Measurements from ENCODE around the gene ATP8B1. TPM values are rescaled to one million over a fixed set of nuclear protein-coding genes. Genes with fewer than 3 reads are reported as not detected.
A peak's percentile ranks its signal among the peaks of the same experiment; 100 is the strongest.

Gene ATP8B1
- polyA plus RNA-seq, 1 donor from 2014 or later: 0.50 TPM

DNA sequence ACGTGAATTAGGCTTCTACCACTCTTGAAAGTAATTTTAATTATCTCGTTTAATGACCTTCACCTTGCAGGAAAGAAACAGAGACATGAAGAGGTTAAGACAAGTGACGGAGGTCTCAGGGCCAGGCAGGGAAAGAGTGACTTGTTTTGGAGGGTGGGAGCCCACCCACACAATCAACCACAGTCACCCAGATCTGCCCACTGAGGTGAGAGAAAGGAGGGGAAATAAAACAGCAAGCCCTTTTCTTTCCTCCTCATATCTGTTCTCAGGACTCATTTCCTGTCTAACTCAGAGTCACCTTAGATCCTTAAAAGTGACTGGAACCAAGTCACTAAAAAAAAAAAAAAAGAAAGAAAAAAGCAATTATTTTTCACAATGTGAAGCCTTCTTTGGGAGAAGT lies 26.8 kb downstream of the ATP8B1 start:
- peaks cover 5% of the 10 kb centered on the region for H3K36me3 Mint-ChIP-seq
- no peaks in the 10 kb centered on the region for H3K9me3 Mint-ChIP-seq
- peaks cover 10 to 28% (median 11%) of the 10 kb centered on the region in 3 donors for H3K4me1 Mint-ChIP-seq
- no peak overlapping the region for H3K4me3 Mint-ChIP-seq
- H3K27me3 Mint-ChIP-seq: no peaks in the 10 kb centered on the region
- no peak overlapping the region for H3K27ac Mint-ChIP-seq

DNA sequence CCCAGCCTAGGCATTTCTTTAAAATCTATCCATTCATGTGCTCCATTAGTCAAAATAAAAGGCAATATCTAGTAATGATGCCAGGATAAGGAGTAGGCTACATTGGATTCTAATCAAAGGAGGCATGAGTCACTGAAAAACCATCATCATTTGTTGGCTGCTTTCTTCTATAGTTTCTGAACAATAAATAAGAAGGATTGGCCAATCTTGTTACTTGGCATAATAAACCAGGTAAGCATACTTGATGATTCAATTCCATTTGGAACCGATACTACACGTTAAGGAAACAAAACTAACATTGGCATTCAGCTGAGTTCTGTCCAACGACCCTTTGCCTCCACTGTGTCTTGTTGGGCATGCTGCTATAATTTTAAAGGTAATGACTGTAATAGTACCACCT lies 27.2 kb downstream of the ATP8B1 start:
- H3K9me3 Mint-ChIP-seq: no peaks in the 10 kb centered on the region
- peaks cover 5% of the 10 kb centered on the region for H3K36me3 Mint-ChIP-seq
- peaks cover 10 to 25% (median 11%) of the 10 kb centered on the region in 3 donors for H3K4me1 Mint-ChIP-seq
- no peaks in the 10 kb centered on the region for H3K27me3 Mint-ChIP-seq
- H3K27ac Mint-ChIP-seq: no peak overlapping the region
- no peak overlapping the region for H3K4me3 Mint-ChIP-seq

DNA sequence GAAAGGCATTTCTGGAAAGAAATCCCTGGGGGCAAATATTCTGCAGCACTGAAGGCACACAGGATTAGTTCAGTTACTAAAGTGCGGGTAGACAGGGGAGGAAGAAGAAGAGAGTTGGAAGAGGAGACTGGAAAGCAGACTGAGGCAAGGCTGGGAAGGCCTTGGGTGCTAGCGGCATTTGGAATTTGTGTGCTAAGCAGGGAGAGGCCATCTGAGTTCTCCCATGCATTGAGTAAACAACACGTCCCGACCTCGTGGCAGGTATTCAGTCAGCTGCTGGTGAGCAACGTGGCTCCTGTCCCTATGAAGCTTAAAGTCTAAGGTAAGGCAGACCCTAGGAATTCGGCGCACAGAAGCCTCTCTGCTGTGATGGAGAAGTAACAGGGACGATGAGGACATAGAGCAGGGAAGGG lies 30.7 kb downstream of the ATP8B1 start:
- Mint-ChIP-seq H3K36me3 (peaks cover 5% of the 10 kb centered on the region), H3K9me3 (no peaks in the 10 kb centered on the region), H3K27me3 (no peaks in the 10 kb centered on the region), H3K27ac (peak overlapping the region in 1 of 3 donors; percentile 76), H3K4me1 (peaks cover 2 to 14% (median 4%) of the 10 kb centered on the region in 3 donors), H3K4me3 (no peak overlapping the region)

DNA sequence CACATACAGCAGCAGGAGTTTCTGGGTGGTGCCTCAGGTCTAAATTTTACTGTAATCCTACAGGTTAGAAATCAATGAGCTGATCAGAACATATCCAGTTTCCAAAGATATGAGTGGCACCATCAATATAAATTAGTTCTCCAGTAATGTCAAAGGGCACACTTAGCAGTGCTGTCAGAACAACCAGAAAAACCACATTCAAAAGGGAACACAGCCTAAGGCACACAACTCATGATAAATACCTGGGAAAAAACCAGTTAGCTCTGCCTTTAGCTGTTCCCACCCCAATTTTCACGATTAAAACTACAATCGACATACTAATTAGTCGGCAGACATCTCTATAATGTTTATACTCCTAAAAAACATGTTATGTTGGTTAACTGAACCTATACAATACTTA lies 31.5 kb downstream of the ATP8B1 start:
- no peak overlapping the region for H3K27ac Mint-ChIP-seq
- peaks cover 3% of the 10 kb centered on the region for H3K36me3 Mint-ChIP-seq
- no peaks in the 10 kb centered on the region for H3K27me3 Mint-ChIP-seq
- H3K4me3 Mint-ChIP-seq: no peak overlapping the region
- H3K4me1 Mint-ChIP-seq: peaks cover 0 to 13% (median 4%) of the 10 kb centered on the region in 3 donors
- H3K9me3 Mint-ChIP-seq: no peaks in the 10 kb centered on the region

DNA sequence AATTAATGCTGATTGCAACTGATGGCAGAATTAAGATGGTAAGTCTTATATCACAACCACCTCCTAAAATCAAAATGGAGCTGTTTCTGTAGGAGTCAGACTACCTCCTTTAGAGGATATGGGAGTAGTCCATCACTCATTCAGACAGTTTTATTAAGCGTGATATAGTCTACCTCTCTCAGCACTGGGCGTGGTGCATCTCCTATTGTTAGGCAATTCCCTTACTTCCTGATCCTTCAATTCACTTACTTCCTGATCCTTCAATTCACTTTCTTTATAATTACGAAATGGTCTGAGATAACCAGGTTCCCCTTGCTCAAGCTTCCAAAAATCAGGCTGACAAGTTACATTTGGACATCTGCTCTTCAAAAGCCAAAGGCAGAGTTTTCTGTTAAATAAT lies 31.9 kb downstream of the ATP8B1 start:
- Mint-ChIP-seq H3K4me1 (peaks cover 0 to 9% (median 4%) of the 10 kb centered on the region in 3 donors), H3K27me3 (no peaks in the 10 kb centered on the region), H3K27ac (no peak overlapping the region), H3K9me3 (no peaks in the 10 kb centered on the region), H3K4me3 (no peak overlapping the region), H3K36me3 (peaks cover 3% of the 10 kb centered on the region)

DNA sequence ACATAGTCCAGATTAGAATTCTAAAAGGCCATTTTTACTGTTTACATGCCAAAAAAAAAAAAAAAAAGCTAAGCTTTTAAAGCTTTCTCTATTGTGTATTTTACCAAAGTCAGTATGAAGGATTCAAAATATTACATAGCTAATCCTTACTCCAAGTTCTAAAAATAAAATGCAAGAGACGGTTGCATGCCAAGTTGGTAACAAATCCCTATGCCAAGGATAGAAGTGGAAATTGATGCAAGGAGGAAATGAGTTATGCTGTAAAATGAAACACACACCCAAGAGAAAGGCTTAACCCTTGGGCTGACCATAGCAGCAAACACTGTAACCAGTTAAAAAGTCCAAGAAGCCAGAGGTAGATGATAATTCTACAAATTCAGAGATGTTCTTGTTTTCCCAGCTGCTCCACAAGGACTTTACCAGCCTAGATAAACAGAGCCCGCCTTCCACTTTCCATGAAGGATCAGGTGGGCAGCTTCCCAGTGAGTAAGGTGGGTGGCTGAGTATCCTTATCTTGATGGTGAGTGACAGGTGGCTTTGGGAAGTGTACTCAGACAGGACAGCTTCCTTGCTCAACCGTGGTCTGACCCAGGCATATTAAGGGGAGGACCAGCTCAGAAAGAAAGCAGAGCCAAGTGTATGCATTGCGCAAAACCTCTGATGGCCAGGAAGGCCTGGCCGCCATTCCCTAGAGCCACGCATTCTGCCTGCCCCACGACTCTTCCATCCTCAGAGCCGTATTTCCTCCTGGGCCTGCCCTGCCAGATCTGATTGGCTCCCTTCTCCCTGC lies 34.4 kb downstream of the ATP8B1 start:
- H3K27me3 Mint-ChIP-seq: no peaks in the 10 kb centered on the region
- H3K36me3 Mint-ChIP-seq: peaks cover 5% of the 10 kb centered on the region
- no peak overlapping the region for H3K4me3 Mint-ChIP-seq
- peaks cover 0 to 7% (median 0%) of the 10 kb centered on the region in 3 donors for H3K4me1 Mint-ChIP-seq
- no peaks in the 10 kb centered on the region for H3K9me3 Mint-ChIP-seq
- peak overlapping the region in 1 of 3 donors; percentile 25 for H3K27ac Mint-ChIP-seq

DNA sequence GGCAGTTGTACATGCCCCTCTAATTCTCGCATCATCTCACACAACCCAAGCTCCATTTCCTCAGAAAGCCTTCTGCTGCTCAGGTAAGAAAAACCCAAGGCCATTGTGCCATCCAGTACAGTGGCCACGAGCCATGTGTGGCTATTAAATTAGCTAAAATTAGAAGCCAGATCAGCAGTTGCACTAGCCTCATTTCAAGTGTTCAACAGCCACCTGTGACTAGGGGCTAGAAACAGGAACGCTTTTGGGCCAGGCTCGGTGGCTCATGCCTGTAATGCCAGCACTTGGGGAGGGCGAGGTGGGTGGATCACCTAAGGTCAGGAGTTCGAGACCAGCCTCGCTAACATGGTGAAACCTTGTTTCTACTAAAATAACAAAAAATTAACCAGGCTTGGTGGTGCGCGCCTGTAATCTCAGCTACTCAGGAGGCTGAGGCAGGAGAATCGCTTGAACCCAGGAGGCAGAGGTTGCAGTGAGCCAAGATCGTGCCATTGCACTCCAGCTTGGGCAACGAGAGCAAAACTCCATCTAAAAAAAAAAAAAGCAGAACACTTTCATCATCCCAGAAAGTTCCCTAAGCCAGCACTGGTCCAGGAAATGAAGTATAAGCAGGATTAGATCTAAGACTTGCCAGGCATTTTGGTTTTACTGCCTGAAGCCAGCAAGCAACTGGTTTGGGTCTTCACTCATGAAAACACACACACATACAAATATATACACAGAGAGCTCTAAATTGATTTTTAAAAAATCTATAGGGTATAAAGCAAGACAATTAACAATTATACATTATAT lies 35.7 kb downstream of the ATP8B1 start:
- Mint-ChIP-seq H3K36me3 (peaks cover 5% of the 10 kb centered on the region), H3K9me3 (no peaks in the 10 kb centered on the region), H3K27ac (no peak overlapping the region), H3K4me1 (peaks cover 0 to 7% (median 0%) of the 10 kb centered on the region in 3 donors), H3K4me3 (no peak overlapping the region), H3K27me3 (no peaks in the 10 kb centered on the region)

DNA sequence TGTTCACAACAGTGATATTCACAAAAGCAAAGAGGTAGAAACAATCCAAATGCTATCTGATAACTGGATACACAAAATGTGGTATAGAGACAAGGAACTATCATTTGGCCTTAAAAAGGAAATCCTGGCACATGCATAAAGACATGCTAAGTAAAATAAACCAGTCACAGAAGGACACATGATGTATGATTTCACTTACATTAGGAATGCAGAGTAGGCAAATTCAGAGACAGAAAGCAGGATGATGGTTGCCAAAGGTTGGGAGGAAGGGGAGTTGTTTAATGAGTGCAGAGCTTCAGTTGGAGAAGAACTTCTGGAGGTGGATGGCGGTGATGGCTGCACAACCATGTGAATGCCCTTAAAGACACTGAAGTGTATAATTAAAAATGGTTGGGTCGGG lies 38.1 kb downstream of the ATP8B1 start:
- Mint-ChIP-seq H3K4me3 (no peak overlapping the region), H3K27ac (no peak overlapping the region), H3K4me1 (peaks cover 0 to 2% (median 1%) of the 10 kb centered on the region in 3 donors), H3K27me3 (no peaks in the 10 kb centered on the region), H3K36me3 (peaks cover 5% of the 10 kb centered on the region), H3K9me3 (no peaks in the 10 kb centered on the region)

DNA sequence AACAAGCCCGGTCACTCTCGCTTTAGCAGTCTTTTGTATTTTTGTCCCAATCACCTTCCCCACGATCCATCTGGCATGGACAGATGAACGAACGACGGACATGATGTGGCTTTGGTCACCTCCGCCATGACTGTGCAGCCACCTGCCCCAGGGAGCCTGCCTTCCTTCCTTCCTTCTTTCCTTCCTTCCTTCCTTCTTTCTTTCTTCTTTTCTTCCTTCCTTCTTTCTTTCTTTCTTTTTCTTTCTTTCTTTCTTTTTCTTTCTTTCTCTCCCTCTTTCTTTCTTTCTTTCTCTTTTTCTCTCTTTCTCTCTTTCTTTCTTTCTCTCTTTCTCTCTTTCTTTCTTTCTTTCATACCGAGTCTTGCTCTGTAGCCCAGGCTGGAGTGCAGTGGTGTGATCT lies 39.0 kb downstream of the ATP8B1 start:
- peak overlapping the region in 1 of 4 donors; percentile 68 for H3K4me3 Mint-ChIP-seq
- no peaks in the 10 kb centered on the region for H3K27me3 Mint-ChIP-seq
- H3K9me3 Mint-ChIP-seq: no peaks in the 10 kb centered on the region
- H3K27ac Mint-ChIP-seq: no peak overlapping the region
- H3K36me3 Mint-ChIP-seq: peaks cover 5% of the 10 kb centered on the region
- H3K4me1 Mint-ChIP-seq: peaks cover 0 to 2% (median 1%) of the 10 kb centered on the region in 3 donors

DNA sequence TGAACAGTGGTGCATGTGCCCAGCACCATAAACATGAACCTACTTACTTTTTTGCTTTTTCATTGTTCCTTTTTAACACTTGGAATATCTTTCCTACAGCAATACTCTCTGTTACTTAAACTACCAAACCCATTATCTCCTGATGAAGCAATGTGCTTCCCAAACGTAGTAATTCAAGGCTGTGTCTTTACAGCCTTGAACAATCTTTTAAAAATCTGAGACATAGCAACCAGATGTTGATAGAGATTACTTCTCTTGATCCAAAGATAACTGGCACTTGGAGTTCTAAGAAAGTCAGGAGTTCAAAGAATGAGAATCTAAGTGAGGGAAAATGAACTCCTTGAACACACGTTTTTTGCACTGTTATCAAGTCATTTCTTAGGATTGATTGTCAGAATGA lies 40.4 kb downstream of the ATP8B1 start:
- H3K36me3 Mint-ChIP-seq: peaks cover 5% of the 10 kb centered on the region
- H3K9me3 Mint-ChIP-seq: no peaks in the 10 kb centered on the region
- H3K27me3 Mint-ChIP-seq: no peaks in the 10 kb centered on the region
- H3K4me3 Mint-ChIP-seq: no peak overlapping the region
- H3K4me1 Mint-ChIP-seq: peaks cover 0 to 2% (median 1%) of the 10 kb centered on the region in 3 donors
- H3K27ac Mint-ChIP-seq: no peak overlapping the region

DNA sequence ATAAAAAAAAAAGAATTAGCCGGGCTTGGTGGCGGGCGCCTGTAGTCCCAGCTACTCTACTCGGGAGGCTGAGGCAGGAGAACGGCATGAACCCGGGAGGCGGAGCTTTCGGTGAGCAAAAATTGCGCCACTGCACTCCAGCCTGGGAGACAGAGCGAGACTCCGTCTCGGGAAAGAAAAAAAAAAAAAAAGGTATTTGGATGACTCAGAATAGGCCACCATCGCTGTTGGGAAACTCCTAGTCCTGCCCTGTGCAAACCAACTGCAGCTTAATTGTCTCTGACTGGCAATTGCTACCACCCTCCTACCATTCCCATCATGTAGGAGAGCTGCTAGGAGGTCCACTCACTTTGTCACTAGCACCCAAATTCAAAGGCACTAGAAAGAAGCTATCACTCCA lies 43.5 kb downstream of the ATP8B1 start:
- no peaks in the 10 kb centered on the region for H3K9me3 Mint-ChIP-seq
- H3K27ac Mint-ChIP-seq: no peak overlapping the region
- no peaks in the 10 kb centered on the region for H3K36me3 Mint-ChIP-seq
- peaks cover 0 to 4% (median 1%) of the 10 kb centered on the region in 3 donors for H3K4me1 Mint-ChIP-seq
- H3K4me3 Mint-ChIP-seq: no peak overlapping the region
- no peaks in the 10 kb centered on the region for H3K27me3 Mint-ChIP-seq

DNA sequence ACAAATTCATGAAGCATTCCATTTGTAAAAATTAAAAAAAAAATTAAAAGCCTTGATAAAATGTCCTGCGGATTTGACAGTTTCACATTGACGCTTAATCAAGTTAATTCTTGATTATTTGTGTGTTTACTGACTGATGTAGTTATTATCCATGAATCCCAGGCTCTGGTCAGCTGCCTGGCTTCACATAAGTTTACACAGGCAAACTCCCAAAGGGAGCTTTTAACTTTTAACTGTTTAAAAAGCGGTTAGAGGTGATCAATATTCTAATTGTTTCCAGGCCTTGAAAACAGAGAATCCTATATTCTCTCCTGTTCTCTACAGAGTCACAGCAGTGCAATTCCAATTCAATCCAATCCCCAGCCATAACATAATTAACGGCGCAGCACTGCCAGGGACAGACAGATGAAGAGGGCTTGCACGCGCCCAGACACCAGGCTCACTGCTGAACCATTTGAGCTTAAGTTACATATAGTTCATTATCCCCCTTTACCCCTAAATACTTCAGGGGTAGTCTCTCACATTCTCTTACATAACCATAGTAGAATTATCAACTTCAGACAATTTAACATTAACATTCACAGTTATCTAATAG lies 47.5 kb downstream of the ATP8B1 start:
- Mint-ChIP-seq H3K27ac (peak overlapping the region in 1 of 3 donors; percentile 28), H3K4me1 (peaks cover 6 to 12% (median 9%) of the 10 kb centered on the region in 3 donors), H3K9me3 (no peaks in the 10 kb centered on the region), H3K36me3 (peaks cover 2% of the 10 kb centered on the region), H3K4me3 (no peak overlapping the region), H3K27me3 (no peaks in the 10 kb centered on the region)

DNA sequence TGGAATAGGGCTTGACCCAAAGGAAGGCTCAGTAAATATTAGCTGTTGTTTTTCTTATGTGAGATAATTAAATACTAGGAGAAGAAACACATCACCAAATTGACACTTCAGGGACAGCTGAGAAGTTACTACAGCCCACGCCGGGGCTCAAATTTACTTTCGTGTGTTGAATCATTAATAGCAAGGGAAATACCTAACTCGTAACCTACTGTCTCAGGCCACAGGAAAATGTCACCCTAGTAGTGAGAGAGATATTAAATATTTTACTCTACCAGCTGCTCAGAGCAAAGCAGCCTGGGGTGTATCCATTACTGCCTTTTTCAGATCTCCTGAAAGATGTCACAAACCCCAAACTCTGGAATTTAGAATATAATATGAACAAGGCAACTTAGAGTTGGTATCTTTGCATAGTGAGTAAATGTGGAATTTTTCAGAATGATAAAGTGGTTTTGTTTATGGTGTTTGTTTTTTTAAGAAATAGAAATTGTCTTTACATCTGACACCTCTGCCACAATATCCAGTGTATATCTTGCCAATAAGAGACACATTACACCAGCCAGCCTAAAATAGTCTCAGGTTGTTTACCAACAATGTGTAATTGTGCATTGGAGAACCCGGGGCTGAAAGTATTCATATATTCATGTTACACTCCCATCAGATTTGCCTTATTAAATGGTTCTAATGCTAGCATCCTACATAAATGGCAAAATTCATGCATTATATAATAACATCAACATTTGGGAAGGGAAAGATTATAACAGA lies 48.4 kb downstream of the ATP8B1 start:
- no peaks in the 10 kb centered on the region for H3K9me3 Mint-ChIP-seq

DNA sequence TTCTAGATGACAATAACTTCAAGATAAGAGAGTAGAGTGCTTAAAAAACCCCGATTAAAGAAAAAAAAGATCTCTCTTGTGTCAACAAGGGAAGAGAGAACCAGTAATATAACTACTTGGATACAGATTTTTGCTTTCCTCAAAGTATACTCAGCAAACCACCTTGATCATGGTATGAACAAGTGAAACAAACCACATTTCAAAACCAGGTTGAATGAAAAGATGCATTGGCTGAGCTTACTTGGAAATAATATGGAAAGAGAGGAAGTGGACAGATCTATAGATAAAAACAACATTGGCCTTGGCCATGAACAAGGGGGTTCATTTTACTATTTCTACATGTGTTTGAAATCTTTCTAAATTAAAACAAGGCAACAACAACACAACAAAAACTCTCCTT lies 50.1 kb downstream of the ATP8B1 start:
- Mint-ChIP-seq H3K9me3 (no peaks in the 10 kb centered on the region), H3K27ac (no peak overlapping the region), H3K4me3 (peak overlapping the region in 1 of 4 donors; percentile 24), H3K4me1 (peaks cover 21 to 27% (median 25%) of the 10 kb centered on the region in 3 donors), H3K36me3 (peaks cover 2% of the 10 kb centered on the region), H3K27me3 (no peaks in the 10 kb centered on the region)

More for the DNA sequence above, 48.4 kb downstream of the ATP8B1 start:
- Mint-ChIP-seq H3K27me3 (no peaks in the 10 kb centered on the region), H3K4me3 (no peak overlapping the region), H3K4me1 (peaks cover 6 to 12% (median 11%) of the 10 kb centered on the region in 3 donors), H3K36me3 (peaks cover 2% of the 10 kb centered on the region), H3K27ac (no peak overlapping the region)
